Fibroblast of lung (primary cell): ENCODE measurements around the gene CD300LF. TPM values are rescaled to one million over a fixed set of nuclear protein-coding genes. Genes with fewer than 3 reads are reported as not detected.

Source experiments
- DNase-seq, 2 donors: peaks; one replicate each; pipeline versions ENCODE4 v3.0.0 to v3.0.0-alpha.2; 2010; ENCODE audit warnings: low read depth in 2 of 2
- H2AFZ ChIP-seq: 2 replicates; pipeline ENCODE4 v1.5.1; 2012; ENCODE audit warnings: low read length, control low read depth, inconsistent platforms
- H3K27ac ChIP-seq: 2 replicates; pipeline ENCODE4 v1.5.1; 2011; ENCODE audit warnings: low read length, control low read depth; ENCODE audit not compliant: insufficient read depth
- H3K27me3 ChIP-seq: 2 replicates; pipeline ENCODE4 v1.5.1; 2011; ENCODE audit warnings: mild to moderate bottlenecking, low read length; ENCODE audit not compliant: control insufficient read depth, insufficient read depth
- H3K36me3 ChIP-seq: 2 replicates; pipeline ENCODE4 v1.5.1; 2011; ENCODE audit warnings: low read length; ENCODE audit not compliant: control insufficient read depth, insufficient read depth
- H3K4me1 ChIP-seq: 2 replicates; pipeline ENCODE4 v1.5.1; 2011; ENCODE audit warnings: low read length; ENCODE audit not compliant: control insufficient read depth, insufficient read depth; ENCODE audit errors: extremely low read depth
- H3K4me2 ChIP-seq: 2 replicates; pipeline ENCODE4 v1.5.1; 2011; ENCODE audit warnings: low read length, control low read depth; ENCODE audit not compliant: insufficient read depth; ENCODE audit errors: extremely low read depth
- H3K4me3 ChIP-seq, 4 experiments: fragments of 200-600 bp in 1 of 4; sonication (generic) in 1 of 4; replicated peaks in 1 of 4; 2 replicates each; pipeline ENCODE4 v1.5.1; 2011 to 2016; ENCODE audit warnings: low read length in 4 of 4, low read depth in 3 of 4, mild to moderate bottlenecking in 3 of 4, control low read depth in 2 of 4, inconsistent platforms in 1 of 4, mixed read lengths in 1 of 4; ENCODE audit not compliant: insufficient read depth in 1 of 4; ENCODE audit errors: control extremely low read depth in 1 of 4
- H3K79me2 ChIP-seq: 2 replicates; pipeline ENCODE4 v1.5.1; 2012; ENCODE audit warnings: mild to moderate bottlenecking, low read length, inconsistent platforms; ENCODE audit not compliant: control insufficient read depth, insufficient read depth
- H3K9ac ChIP-seq: 2 replicates; pipeline ENCODE4 v1.5.1; 2011; ENCODE audit warnings: mild to moderate bottlenecking, low read length, control low read depth; ENCODE audit not compliant: insufficient read depth
- H3K9me3 ChIP-seq: 2 replicates; pipeline ENCODE4 v1.5.1; 2012; ENCODE audit warnings: low read depth, low read length; ENCODE audit not compliant: control insufficient read depth, insufficient read depth
- H4K20me1 ChIP-seq: 2 replicates; pipeline ENCODE4 v1.5.1; 2011; ENCODE audit warnings: low read length; ENCODE audit not compliant: control insufficient read depth, insufficient read depth; ENCODE audit errors: extremely low read depth
- CTCF ChIP-seq, 2 donors: IDR thresholded peaks in 1 of 2; conservative IDR thresholded peaks in 1 of 2; 1 replicate in 1 of 2; 2 replicates in 1 of 2; pipeline ENCODE4 v1.5.1; 2011 to 2012; ENCODE audit warnings: low read length in 2 of 2, control low read depth in 1 of 2, inconsistent platforms in 1 of 2, low read depth in 1 of 2, mild to moderate bottlenecking in 1 of 2
- EZH2 ChIP-seq: IDR thresholded peaks from 2 replicates; pipeline ENCODE4 v1.5.1; 2012; ENCODE audit warnings: low read length, control low read depth, mild to moderate bottlenecking; ENCODE audit errors: missing control alignments
- polyA plus RNA-seq, 2 donors: library from polyadenylated mRNA; depleted of rRNA in 1 of 2; stranded (reverse) in 1 of 2; unstranded in 1 of 2; fragments of >200 nt; gene quantifications; 2 replicates each; pipeline ENCODE4 v1.2.1, GENCODE V29; 2011 to 2012; ENCODE audit warnings: missing spikeins in 1 of 2
- total RNA-seq: library from RNA; depleted of rRNA; stranded (reverse); fragments of >200 nt; gene quantifications from 2 replicates; pipeline ENCODE4 v1.2.1, GENCODE V29; 2014

Gene CD300LF
- total and polyA plus RNA-seq, 2 donors (not counting 1 experiment from before 2014, with no cell fraction given): not detected

- no peak overlapping the region for H3K9ac ChIP-seq
- H3K79me2 ChIP-seq: no peaks in the 10 kb centered on the region
- H3K4me1 ChIP-seq: no peaks in the 10 kb centered on the region
- H4K20me1 ChIP-seq: no peaks in the 10 kb centered on the region
- TF ChIP-seq EZH2 (no peak), CTCF (conservative IDR thresholded peaks at IDR 0.05 in 1 of 2, IDR thresholded peaks at IDR 0.05 in 1 of 2; ENCODE audit: low read depth in 1 of 2, low read length in 2 of 2) (no peak)
- no peaks in the 10 kb centered on the region for H3K9me3 ChIP-seq
- DNase-seq: no peak
- H3K36me3 ChIP-seq: no peaks in the 10 kb centered on the region
- H3K4me2 ChIP-seq: no peak overlapping the region
- H3K4me3 ChIP-seq: no peak overlapping the region
- no peaks in the 10 kb centered on the region for H3K27me3 ChIP-seq
- H3K27ac ChIP-seq: no peak overlapping the region
- H2AFZ ChIP-seq: no peak overlapping the region
Measured at GRCh38 chr17:74695629-74696028, 17.1 kb downstream of the CD300LF start.

- no peak overlapping the region for H2AFZ ChIP-seq
- no peak overlapping the region for H3K9ac ChIP-seq
- H3K4me2 ChIP-seq: no peak overlapping the region
- H3K4me3 ChIP-seq: no peak overlapping the region
- DNase-seq: no peak
- no peaks in the 10 kb centered on the region for H3K4me1 ChIP-seq
- TF ChIP-seq EZH2 (no peak), CTCF (conservative IDR thresholded peaks at IDR 0.05 in 1 of 2, IDR thresholded peaks at IDR 0.05 in 1 of 2; ENCODE audit: low read depth in 1 of 2, low read length in 2 of 2) (no peak)
- H3K27me3 ChIP-seq: no peaks in the 10 kb centered on the region
- H3K27ac ChIP-seq: no peak overlapping the region
- no peaks in the 10 kb centered on the region for H3K9me3 ChIP-seq
- no peaks in the 10 kb centered on the region for H4K20me1 ChIP-seq
- no peaks in the 10 kb centered on the region for H3K36me3 ChIP-seq
- no peaks in the 10 kb centered on the region for H3K79me2 ChIP-seq
Measured at GRCh38 chr17:74694081-74694480, 18.6 kb downstream of the CD300LF start.

- no peak for TF ChIP-seq CTCF (conservative IDR thresholded peaks at IDR 0.05 in 1 of 2, IDR thresholded peaks at IDR 0.05 in 1 of 2; ENCODE audit: low read depth in 1 of 2, low read length in 2 of 2)
- TF ChIP-seq EZH2: no peak
- Histone ChIP-seq H3K4me1 (no peaks in the 10 kb centered on the region), H4K20me1 (no peaks in the 10 kb centered on the region), H2AFZ (no peak overlapping the region), H3K9ac (no peak overlapping the region), H3K27me3 (no peaks in the 10 kb centered on the region), H3K9me3 (no peaks in the 10 kb centered on the region), H3K36me3 (no peaks in the 10 kb centered on the region), H3K79me2 (no peaks in the 10 kb centered on the region), H3K4me2 (no peak overlapping the region), H3K27ac (no peak overlapping the region), H3K4me3 (no peak overlapping the region)
- no peak for DNase-seq
Measured at GRCh38 chr17:74691151-74691550, 21.6 kb downstream of the CD300LF start.
